ENCODE data around the gene IGSF10. TPM values are rescaled to one million over a fixed set of nuclear protein-coding genes. Genes with fewer than 3 reads are reported as not detected.
"Not testable (repeated sequence)": the region's sequence is repeated elsewhere in the genome, so short reads cannot be mapped to it uniquely, and the experiment has no call there.

Gene IGSF10
- 30.9 TPM for total RNA-seq
- long read RNA-seq, partial matches to known transcripts = 7 of 15 reads
- long read RNA-seq, other reads (novel, unspliced or antisense) = 8 of 15 reads

GRCh38 chr3:151460774-151461450 is at the start of gene IGSF10:
TSS of gene IGSF10 (minus strand) at chr3:151461061. CDS start at chr3:151458709, 2,352 bp downstream.
- no peaks in the 10 kb centered on the region for H3K4me1 ChIP-seq
- intact Hi-C loops (cut with DNase I) = loop anchor here (10.0 kb wide), 1 partner anchor 374 kb away; no protein-coding TSS in a partner anchor
- H3K4me3 ChIP-seq = peak within 1 kb of the TSS; percentile 55
- H3K9me3 ChIP-seq = no peaks in the 10 kb centered on the region
- peak within 1 kb of the TSS; percentile 62 for H3K27ac ChIP-seq
- TF ChIP-seq CTCF (IDR thresholded peaks at IDR 0.05) = no peak
- ATAC-seq (peak; percentile 78 to 80), DNase-seq (peak; percentile 57)
- H3K27me3 ChIP-seq (ENCODE audit: low read depth) = no peaks in the 10 kb centered on the region
- no peaks in the 10 kb centered on the region for H3K36me3 ChIP-seq

- H3K36me3 ChIP-seq; H3K27me3 ChIP-seq (ENCODE audit: low read depth); H3K4me3 ChIP-seq; DNase-seq; H3K27ac ChIP-seq; ATAC-seq; H3K4me1 ChIP-seq; H3K9me3 ChIP-seq; intact Hi-C loops (cut with DNase I): not testable (repeated sequence)
Measured at GRCh38 chr3:151509468-151510135, 48.7 kb upstream of the IGSF10 start.

- Histone ChIP-seq H3K4me3 (no peak overlapping the region), H3K4me1 (peaks cover 5% of the 10 kb centered on the region), H3K27ac (no peak overlapping the region), H3K36me3 (no peaks in the 10 kb centered on the region), H3K27me3 (ENCODE audit: low read depth) (no peaks in the 10 kb centered on the region), H3K9me3 (no peaks in the 10 kb centered on the region)
- ATAC-seq (no peak), DNase-seq (no peak)
- intact Hi-C loops (cut with DNase I) = no loop called here
- no peak for TF ChIP-seq CTCF (IDR thresholded peaks at IDR 0.05)
Measured at GRCh38 chr3:151504606-151505005, 43.7 kb upstream of the IGSF10 start.

- Histone ChIP-seq H3K4me3 (no peak overlapping the region), H3K9me3 (no peaks in the 10 kb centered on the region), H3K36me3 (no peaks in the 10 kb centered on the region), H3K27ac (peak overlapping the region; percentile 43), H3K27me3 (ENCODE audit: low read depth) (no peaks in the 10 kb centered on the region), H3K4me1 (peaks cover 5% of the 10 kb centered on the region)
- ATAC-seq = no peak
- intact Hi-C loops (cut with DNase I) = no loop called here
- no peak for DNase-seq
- TF ChIP-seq CTCF (IDR thresholded peaks at IDR 0.05) = no peak
Measured at GRCh38 chr3:151503074-151503473, 42.2 kb upstream of the IGSF10 start.

- DNase-seq (no peak), ATAC-seq (no peak)
- intact Hi-C loops (cut with DNase I) = no loop called here
- no peak for TF ChIP-seq CTCF (IDR thresholded peaks at IDR 0.05)
- Histone ChIP-seq H3K4me1 (peaks cover 5% of the 10 kb centered on the region), H3K36me3 (no peaks in the 10 kb centered on the region), H3K27ac (peak overlapping the region; percentile 43), H3K9me3 (no peaks in the 10 kb centered on the region), H3K4me3 (no peak overlapping the region), H3K27me3 (ENCODE audit: low read depth) (no peaks in the 10 kb centered on the region)
Measured at GRCh38 chr3:151501923-151502632, 41.2 kb upstream of the IGSF10 start.
